NT2/D1 (cell line): ENCODE data around the gene HBEGF.

Source experiments
- SUZ12 ChIP-seq: IDR thresholded peaks from 2 replicates; pipeline ENCODE4 v1.6.1; 2011; ENCODE audit not compliant: insufficient read length, insufficient read depth; ENCODE audit errors: extremely low read depth
- YY1 ChIP-seq: IDR thresholded peaks from 2 replicates; pipeline ENCODE4 v1.6.1; 2011; ENCODE audit not compliant: insufficient read length, insufficient read depth
- ZNF274 ChIP-seq: IDR thresholded peaks from 2 replicates; pipeline ENCODE4 v1.6.1; 2011; ENCODE audit warnings: mild to moderate bottlenecking, low read depth, low read length

- TF ChIP-seq YY1: no peak
- TF ChIP-seq ZNF274: no peak
- TF ChIP-seq SUZ12: no peak
Measured at GRCh38 chr5:140355546-140355945, 9.1 kb upstream of the HBEGF start.
